ENCODE data around the gene H1-8. TPM values are rescaled to one million over a fixed set of nuclear protein-coding genes. Genes with fewer than 3 reads are reported as not detected.
A peak's percentile ranks its signal among the peaks of the same experiment; 100 is the strongest.

Gene H1-8
- total RNA-seq, 1 donor from 2014 or later, result not detected

DNA sequence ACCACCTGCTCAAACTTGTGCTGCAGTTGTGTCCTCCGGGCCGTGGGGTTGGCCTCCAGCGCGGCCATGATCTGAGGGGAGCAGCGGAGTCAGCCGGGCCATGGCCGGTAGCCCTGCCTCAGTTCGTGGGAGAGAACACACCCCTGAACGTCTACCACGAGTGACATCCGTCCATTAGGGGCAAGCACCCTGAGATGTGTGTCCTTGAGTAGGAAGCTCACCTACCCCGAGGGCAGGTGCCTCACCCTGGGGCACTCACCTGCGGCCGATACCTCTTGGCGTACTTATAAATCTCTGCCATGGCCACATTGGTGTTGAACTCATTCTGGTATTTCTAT lies 13.4 kb downstream of the H1-8 start:
- Histone ChIP-seq H3K27me3 (ENCODE audit: control insufficient read depth, insufficient read depth, low read length) (no peaks in the 10 kb centered on the region), H3K4me3 (ENCODE audit: low read depth, low read length) (no peak overlapping the region), H3K36me3 (ENCODE audit: control insufficient read depth, insufficient read depth, low read length) (no peaks in the 10 kb centered on the region)
- TF ChIP-seq, protein P1, sequence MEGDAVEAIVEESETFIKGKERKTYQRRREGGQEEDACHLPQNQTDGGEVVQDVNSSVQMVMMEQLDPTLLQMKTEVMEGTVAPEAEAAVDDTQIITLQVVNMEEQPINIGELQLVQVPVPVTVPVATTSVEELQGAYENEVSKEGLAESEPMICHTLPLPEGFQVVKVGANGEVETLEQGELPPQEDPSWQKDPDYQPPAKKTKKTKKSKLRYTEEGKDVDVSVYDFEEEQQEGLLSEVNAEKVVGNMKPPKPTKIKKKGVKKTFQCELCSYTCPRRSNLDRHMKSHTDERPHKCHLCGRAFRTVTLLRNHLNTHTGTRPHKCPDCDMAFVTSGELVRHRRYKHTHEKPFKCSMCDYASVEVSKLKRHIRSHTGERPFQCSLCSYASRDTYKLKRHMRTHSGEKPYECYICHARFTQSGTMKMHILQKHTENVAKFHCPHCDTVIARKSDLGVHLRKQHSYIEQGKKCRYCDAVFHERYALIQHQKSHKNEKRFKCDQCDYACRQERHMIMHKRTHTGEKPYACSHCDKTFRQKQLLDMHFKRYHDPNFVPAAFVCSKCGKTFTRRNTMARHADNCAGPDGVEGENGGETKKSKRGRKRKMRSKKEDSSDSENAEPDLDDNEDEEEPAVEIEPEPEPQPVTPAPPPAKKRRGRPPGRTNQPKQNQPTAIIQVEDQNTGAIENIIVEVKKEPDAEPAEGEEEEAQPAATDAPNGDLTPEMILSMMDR (IDR thresholded peaks at IDR 0.05; ENCODE audit: insufficient read depth, low read length, poor library complexity, severe bottlenecking), result no peak
- no peak for DNase-seq (ENCODE audit: low read depth)

DNA sequence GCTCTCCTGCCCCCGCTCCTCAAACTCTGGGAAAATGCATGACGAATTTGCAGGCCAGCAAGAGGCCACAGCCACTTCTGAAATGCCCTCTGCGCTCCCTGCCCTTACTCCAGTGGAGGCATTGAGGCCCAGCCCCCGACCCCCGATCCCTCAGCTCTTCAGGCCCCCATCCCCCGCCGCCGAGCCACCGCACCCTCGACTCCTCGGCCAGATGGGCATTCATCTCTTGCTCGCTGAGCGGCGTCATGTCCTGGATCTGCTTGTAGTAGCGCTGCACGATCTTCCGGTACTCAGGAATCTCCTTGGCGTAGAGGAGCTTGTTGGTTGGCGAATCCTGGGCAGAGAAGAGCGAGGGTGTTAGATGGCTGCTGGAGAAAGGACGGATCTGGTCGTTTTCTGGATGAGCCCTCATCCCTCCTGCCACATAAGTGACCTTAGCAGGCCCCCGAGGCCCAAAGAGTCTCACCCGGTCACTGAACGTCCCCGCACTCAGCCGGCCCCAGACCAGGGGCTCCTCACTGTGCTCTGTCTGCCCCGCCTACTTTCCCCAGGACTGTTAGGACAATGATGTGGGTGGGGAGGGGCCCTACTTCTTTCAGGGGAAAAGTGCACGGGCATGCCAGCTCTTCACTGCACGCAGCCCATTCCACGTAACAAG lies 14.0 kb downstream of the H1-8 start:
- Histone ChIP-seq H3K27me3 (ENCODE audit: control insufficient read depth, insufficient read depth, low read length) (no peaks in the 10 kb centered on the region), H3K36me3 (ENCODE audit: control insufficient read depth, insufficient read depth, low read length) (no peaks in the 10 kb centered on the region), H3K4me3 (ENCODE audit: low read depth, low read length) (no peak overlapping the region)
- no peak for DNase-seq (ENCODE audit: low read depth)
- TF ChIP-seq, protein P1 (IDR thresholded peaks at IDR 0.05; ENCODE audit: insufficient read depth, low read length, poor library complexity, severe bottlenecking), result no peak

DNA sequence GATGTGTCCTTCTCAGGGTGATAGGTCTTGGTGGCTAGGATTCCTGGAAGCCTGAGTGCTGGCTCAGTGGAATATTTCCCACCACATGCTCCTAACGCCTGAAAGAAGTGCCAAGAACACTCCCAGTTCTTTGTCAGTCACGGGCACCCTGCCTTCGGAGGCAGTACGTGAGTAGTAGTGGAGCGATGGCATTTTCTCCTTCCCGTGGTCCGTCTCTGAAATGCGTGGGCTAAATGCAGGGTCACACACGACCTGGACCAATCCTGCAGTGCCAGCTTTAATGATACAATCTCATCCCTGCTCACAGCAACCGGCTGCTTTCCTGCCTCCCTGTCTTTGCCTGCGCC lies 14.5 kb downstream of the H1-8 start:
- TF ChIP-seq, protein P1 (IDR thresholded peaks at IDR 0.05; ENCODE audit: insufficient read depth, low read length, poor library complexity, severe bottlenecking), result no peak
- H3K4me3 ChIP-seq (ENCODE audit: low read depth, low read length), result no peak overlapping the region
- DNase-seq (ENCODE audit: low read depth), result no peak
- H3K36me3 ChIP-seq (ENCODE audit: control insufficient read depth, insufficient read depth, low read length), result no peaks in the 10 kb centered on the region
- no peaks in the 10 kb centered on the region for H3K27me3 ChIP-seq (ENCODE audit: control insufficient read depth, insufficient read depth, low read length)

DNA sequence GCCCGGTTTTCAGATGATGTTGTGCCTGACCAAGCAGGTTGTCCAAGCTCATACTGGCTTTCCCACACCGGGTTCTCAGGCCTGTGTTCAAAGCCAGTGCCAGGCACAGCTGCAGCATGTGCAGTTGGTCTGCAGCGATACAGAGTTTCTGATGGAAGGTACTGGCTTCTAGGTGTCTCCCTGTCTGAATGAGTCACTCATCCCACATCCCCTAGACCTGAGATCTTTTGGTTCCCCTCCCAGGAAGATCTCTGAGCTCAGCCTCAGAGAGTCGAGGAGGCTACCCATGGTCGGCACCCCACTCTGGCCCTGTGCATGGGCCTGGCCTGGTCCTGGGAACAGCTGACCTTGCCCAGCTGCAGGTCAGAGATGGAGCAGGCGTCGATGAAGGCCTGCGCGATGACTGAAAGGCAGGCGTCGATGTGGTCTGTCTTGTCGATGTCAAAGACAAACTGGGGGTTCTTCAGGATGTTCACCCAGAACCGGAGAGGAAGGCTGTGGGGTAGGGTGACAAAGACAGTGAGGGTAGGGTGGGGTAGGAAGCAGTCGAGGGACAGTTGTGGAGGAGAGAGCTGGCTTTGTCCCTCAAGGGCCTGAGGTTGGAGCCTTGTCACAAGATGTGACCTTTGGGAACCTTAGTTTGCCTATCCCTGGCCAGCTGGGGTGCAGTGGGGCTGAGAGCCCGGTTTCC lies 15.3 kb downstream of the H1-8 start:
- DNase-seq (ENCODE audit: low read depth), result peak; percentile 21

DNA sequence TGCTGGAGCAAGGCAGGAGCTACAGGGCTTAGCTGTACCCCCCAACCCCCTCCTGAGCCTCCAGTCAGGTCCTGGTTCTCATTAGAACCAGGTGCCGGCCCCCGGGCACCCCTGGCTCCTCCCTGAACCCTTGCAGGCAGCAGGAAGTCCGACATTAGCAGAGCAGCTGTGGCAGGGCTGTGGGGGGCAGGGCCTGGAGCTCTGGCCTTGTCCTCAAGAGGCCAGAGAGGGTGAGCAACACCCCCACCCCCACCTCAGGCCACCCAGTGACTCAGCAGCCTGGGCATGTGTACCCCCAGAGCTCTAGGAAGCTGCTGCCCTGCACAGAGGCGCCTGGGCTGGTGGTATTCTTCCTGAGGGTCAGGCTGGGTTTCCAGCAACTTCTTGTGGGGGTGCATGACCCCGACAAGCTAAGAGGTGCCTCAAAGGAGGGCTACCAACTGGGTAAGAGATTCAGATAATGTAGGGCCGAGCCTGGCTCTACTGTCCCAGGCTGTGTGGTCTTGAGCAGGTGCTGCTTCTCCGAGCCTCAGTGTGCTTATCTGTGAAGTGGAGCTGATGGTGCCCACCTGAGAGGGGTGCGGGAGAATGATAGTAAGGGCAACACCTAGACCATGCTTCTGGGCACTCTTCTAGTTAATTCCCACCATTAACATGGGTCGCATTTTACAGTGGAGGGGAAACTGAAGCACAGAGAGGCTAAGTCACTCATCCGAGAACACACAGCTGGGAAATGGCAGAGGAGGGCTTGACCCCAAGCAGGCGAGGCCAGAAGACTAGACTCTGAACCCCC lies 16.0 kb downstream of the H1-8 start:
- no peaks in the 10 kb centered on the region for H3K27me3 ChIP-seq (ENCODE audit: control insufficient read depth, insufficient read depth, low read length)
- peak; percentile 50 for DNase-seq (ENCODE audit: low read depth)
- no peaks in the 10 kb centered on the region for H3K36me3 ChIP-seq (ENCODE audit: control insufficient read depth, insufficient read depth, low read length)
- no peak overlapping the region for H3K4me3 ChIP-seq (ENCODE audit: low read depth, low read length)
- TF ChIP-seq, protein P1 (IDR thresholded peaks at IDR 0.05; ENCODE audit: insufficient read depth, low read length, poor library complexity, severe bottlenecking), result no peak

More for the DNA sequence above, 15.3 kb downstream of the H1-8 start:
- TF ChIP-seq, protein P1 (IDR thresholded peaks at IDR 0.05; ENCODE audit: insufficient read depth, low read length, poor library complexity, severe bottlenecking), result no peak
- Histone ChIP-seq H3K36me3 (ENCODE audit: control insufficient read depth, insufficient read depth, low read length) (no peaks in the 10 kb centered on the region), H3K27me3 (ENCODE audit: control insufficient read depth, insufficient read depth, low read length) (no peaks in the 10 kb centered on the region), H3K4me3 (ENCODE audit: low read depth, low read length) (no peak overlapping the region)

Data from kidney epithelial cell (primary cell).